IMR-90 (cell line): ENCODE results near the gene ADGRB3. TPM values are rescaled to one million over a fixed set of nuclear protein-coding genes. Genes with fewer than 3 reads are reported as not detected.

Experiments
- ATAC-seq: fragments of 200-7000 bp; cut with Tn5 transposase; 2 replicates; pipeline ENCODE4 v1.9.1; 2020; ENCODE audit warnings: low read depth, mild to moderate bottlenecking, moderate library complexity
- BruUV-seq: library from RNA; stranded (reverse); fragments of 400-500 nt; replicated peaks from 2 replicates; lab custom pipeline; 2021; lab: Mats Ljungman, UMichigan
- CTCF ChIA-PET: fragments of 300-600 bp; formaldehyde crosslinking; extraction: SDS; loops from one replicate; lab custom pipeline; 2021; ENCODE audit warnings: antibody characterized with exemption; lab: Yijun Ruan, JAX
- POLR2A ChIA-PET: fragments of 300-600 bp; sonication (Branson Sonifier 250); formaldehyde crosslinking; loops from one replicate; lab custom pipeline; 2022; ENCODE audit warnings: antibody characterized with exemption; ENCODE audit not compliant: unreplicated experiment; lab: Charles Lee
- DNase-seq: peaks from one replicate; pipeline ENCODE4 v3.0.0; 2013
- H2AFZ ChIP-seq: replicated peaks from 2 replicates; pipeline ENCODE3; 2013; ENCODE audit warnings: low read length, mild to moderate bottlenecking; ENCODE audit not compliant: poor library complexity
- H2AK5ac ChIP-seq: 2 replicates; pipeline ENCODE4 v1.6.1; 2013; ENCODE audit warnings: low read depth, low read length, inconsistent platforms
- H2AK9ac ChIP-seq: replicated peaks from 2 replicates; pipeline ENCODE3; 2013; ENCODE audit warnings: mild to moderate bottlenecking, low read depth, low read length, moderate library complexity; ENCODE audit not compliant: poor library complexity
- H2BK120ac ChIP-seq: 2 replicates; pipeline ENCODE4 v1.6.1; 2013; ENCODE audit warnings: low read depth, low read length, inconsistent platforms
- H2BK15ac ChIP-seq: 3 replicates; pipeline ENCODE4 v1.6.1; 2013; ENCODE audit warnings: low read depth, low read length, inconsistent platforms
- H2BK20ac ChIP-seq: 2 replicates; pipeline ENCODE4 v1.6.1; 2013; ENCODE audit warnings: low read depth, mild to moderate bottlenecking, inconsistent platforms, low read length, moderate library complexity
- H2BK5ac ChIP-seq: 2 replicates; pipeline ENCODE4 v1.6.1; 2013; ENCODE audit warnings: mild to moderate bottlenecking, low read depth, low read length, inconsistent platforms; ENCODE audit not compliant: poor library complexity, severe bottlenecking
- H3K14ac ChIP-seq: replicated peaks from 2 replicates; pipeline ENCODE4 v1.6.1; 2013; ENCODE audit warnings: low read depth, low read length, inconsistent platforms
- H3K18ac ChIP-seq: 2 replicates; pipeline ENCODE4 v1.6.1; 2013; ENCODE audit warnings: low read depth, low read length, control low read depth
- H3K23ac ChIP-seq: 2 replicates; pipeline ENCODE4 v1.6.1; 2013; ENCODE audit warnings: low read depth, low read length, inconsistent platforms
- H3K27ac ChIP-seq: 2 replicates; pipeline ENCODE4 v1.5.1; 2013; ENCODE audit warnings: mild to moderate bottlenecking, control low read depth, low read length; ENCODE audit not compliant: insufficient read depth
- H3K27me3 ChIP-seq: 2 replicates; pipeline ENCODE4 v1.6.1; 2013; ENCODE audit warnings: low read length; ENCODE audit not compliant: control insufficient read depth, insufficient read depth
- H3K36me3 ChIP-seq: 2 replicates; pipeline ENCODE4 v1.6.1; 2013; ENCODE audit warnings: low read length, mixed read lengths; ENCODE audit not compliant: control insufficient read depth, insufficient read depth
- H3K4ac ChIP-seq: 2 replicates; pipeline ENCODE4 v1.6.1; 2013; ENCODE audit warnings: low read depth, low read length, inconsistent platforms
- H3K4me1 ChIP-seq: 2 replicates; pipeline ENCODE4 v1.6.1; 2013; ENCODE audit warnings: low read length, mixed read lengths; ENCODE audit not compliant: control insufficient read depth, insufficient read depth
- H3K4me2 ChIP-seq: 2 replicates; pipeline ENCODE4 v1.6.1; 2013; ENCODE audit warnings: low read depth, mild to moderate bottlenecking, control low read depth, low read length, moderate library complexity
- H3K4me3 ChIP-seq: 2 replicates; pipeline ENCODE4 v1.5.1; 2013; ENCODE audit warnings: low read depth, mild to moderate bottlenecking, control low read depth, low read length, moderate library complexity; ENCODE audit not compliant: insufficient read depth
- H3K56ac ChIP-seq: 2 replicates; pipeline ENCODE4 v1.6.1; 2013; ENCODE audit warnings: low read length, inconsistent platforms; ENCODE audit not compliant: insufficient read depth; ENCODE audit errors: extremely low read depth
- H3K79me1 ChIP-seq, 2 experiments: 2 replicates each; pipeline ENCODE4 v1.6.1; 2013; ENCODE audit warnings: low read length in 2 of 2, inconsistent platforms in 1 of 2, low read depth in 1 of 2
- H3K9ac ChIP-seq: 2 replicates; pipeline ENCODE4 v1.6.1; 2013; ENCODE audit warnings: low read depth, low read length, control low read depth
- H3K9me1 ChIP-seq: 2 replicates; pipeline ENCODE4 v1.6.1; 2013; ENCODE audit warnings: low read length, inconsistent platforms; ENCODE audit not compliant: insufficient read depth
- H3K9me3 ChIP-seq: 2 replicates; pipeline ENCODE4 v1.6.1; 2013; ENCODE audit warnings: low read length; ENCODE audit not compliant: control insufficient read depth, insufficient read depth
- H4K20me1 ChIP-seq: 2 replicates; pipeline ENCODE4 v1.6.1; 2013; ENCODE audit warnings: low read length, inconsistent platforms; ENCODE audit not compliant: insufficient read depth
- H4K5ac ChIP-seq: 2 replicates; pipeline ENCODE4 v1.6.1; 2013; ENCODE audit warnings: mild to moderate bottlenecking, low read depth, low read length, control low read depth
- H4K8ac ChIP-seq, 2 experiments: 2 replicates each; pipeline ENCODE4 v1.6.1; 2013; ENCODE audit warnings: low read depth in 2 of 2, low read length in 2 of 2, control low read depth in 1 of 2, inconsistent platforms in 1 of 2
- H4K91ac ChIP-seq: 2 replicates; pipeline ENCODE4 v1.6.1; 2013; ENCODE audit warnings: low read depth, low read length, inconsistent platforms; ENCODE audit not compliant: insufficient read depth
- CEBPB ChIP-seq: IDR thresholded peaks from 2 replicates; pipeline ENCODE4 v1.6.1; 2012; ENCODE audit warnings: low read depth, low read length, improper control_type of control experiment
- CHD1 ChIP-seq: IDR thresholded peaks from 2 replicates; pipeline ENCODE4 v1.6.1; 2012; ENCODE audit warnings: low read depth, low read length, improper control_type of control experiment
- FOS ChIP-seq: fragments of 150-350 bp; IDR thresholded peaks from 2 replicates; pipeline ENCODE4 v1.6.1; 2016; ENCODE audit warnings: low read depth, low read length
- MXI1 ChIP-seq: IDR thresholded peaks from 2 replicates; pipeline ENCODE4 v1.6.1; 2012; ENCODE audit warnings: low read depth, mild to moderate bottlenecking, low read length, moderate library complexity, borderline replicate concordance
- RAD21 ChIP-seq: IDR thresholded peaks from 2 replicates; pipeline ENCODE4 v1.6.1; 2012; ENCODE audit warnings: low read length, improper control_type of control experiment
- RFX5 ChIP-seq: IDR thresholded peaks from 2 replicates; pipeline ENCODE4 v1.8.0; 2012; ENCODE audit warnings: low read depth, mild to moderate bottlenecking, low read length, moderate library complexity
- WGBS, 2 experiments: methylation state at CpG; one replicate each; pipeline versions ENCODE4 v1.1.5 to v1.1.7; 2013; ENCODE audit warnings: missing lambda C conversion rate in 2 of 2; ENCODE audit not compliant: insufficient read length in 1 of 2; ENCODE audit errors: extremely low coverage in 2 of 2; 5-methylcytosine and 5-hydroxymethylcytosine counted together
- dilution Hi-C: fragments of 300-500 bp; cut with HindIII; formaldehyde crosslinking; loops from one replicate; pipeline ENCODE4 v1.14.3; 2018; ENCODE audit warnings: low sequenced_read_pairs; ENCODE audit not compliant: unreplicated experiment
- in situ Hi-C: fragments of 300-500 bp; cut with MboI; formaldehyde crosslinking; loops from 3 replicates; pipeline ENCODE4 v1.14.3; 2019; ENCODE audit warnings: low sequenced_read_pairs, inconsistent platforms, mixed read lengths
- intact Hi-C: fragments of 100-400 bp; cut with micrococcal nuclease; formaldehyde crosslinking; loops from 2 replicates; pipeline ENCODE4 v1.10.0; 2022
- polyA plus RNA-seq, 3 experiments: library from polyadenylated mRNA; depleted of rRNA; stranded (reverse); fragments of >200 nt; gene quantifications; 2 replicates each; pipeline ENCODE4 v1.2.3, GENCODE V29; 2012; ENCODE audit warnings: low replicate concordance in 1 of 3
- total RNA-seq: library from RNA; depleted of rRNA; stranded (reverse); fragments of >200 nt; gene quantifications from 2 replicates; pipeline ENCODE4 v1.2.3, GENCODE V29; 2012
- TF ChIP-seq, protein P1 (sequence below): fragments of 150-350 bp; IDR thresholded peaks from 2 replicates; pipeline ENCODE4 v1.6.1; 2016; ENCODE audit warnings: low read depth, mild to moderate bottlenecking, low read length, moderate library complexity, borderline replicate concordance

The ADGRB3 gene
- total and polyA plus RNA-seq, 2 of the 4 experiments (the other 2 are of a cell fraction): not detected

DNA sequence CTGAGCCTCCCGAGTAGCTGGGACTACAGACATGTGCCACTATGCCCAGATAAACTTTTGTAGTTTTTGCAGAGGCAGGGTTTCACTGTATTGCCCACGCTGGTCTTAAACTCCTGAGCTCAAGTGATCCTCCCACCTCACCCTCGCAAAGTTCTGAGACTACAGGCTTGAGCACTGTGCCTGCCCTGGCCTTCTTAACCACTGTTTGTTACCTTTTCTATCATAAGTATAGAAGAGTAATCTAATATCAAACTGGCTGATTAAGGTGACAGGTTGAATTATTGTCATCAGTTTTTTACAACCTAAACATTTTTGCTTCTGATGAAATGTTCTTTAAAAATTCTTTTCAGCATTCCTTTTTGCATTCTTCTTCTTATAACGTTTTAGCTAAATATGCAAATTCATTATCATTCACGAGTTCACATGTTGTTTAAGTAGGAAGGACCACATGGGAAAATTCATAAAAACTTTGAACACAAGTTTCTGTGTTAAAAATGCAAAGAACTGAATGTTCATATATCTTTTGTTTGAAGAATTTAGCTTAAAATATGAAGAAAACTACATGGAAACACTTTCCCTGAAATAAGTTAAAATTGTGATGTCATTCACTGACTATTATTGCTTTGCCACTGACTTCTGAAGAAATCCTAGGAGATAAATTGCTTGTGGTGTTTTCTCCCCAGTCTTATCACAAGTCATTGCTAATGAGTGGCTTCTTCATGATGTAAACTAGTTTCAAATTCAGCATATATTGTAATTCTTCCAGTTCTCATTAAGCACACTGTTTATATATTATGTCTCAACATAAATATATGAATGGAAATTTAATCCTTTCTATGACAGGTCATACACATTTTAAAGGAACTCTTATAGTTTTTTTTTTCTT lies 106.7 kb downstream of the ADGRB3 start:
- CTCF ChIA-PET: no interaction called here
- no TSS peak for BruUV-seq

More for the DNA sequence above, 106.7 kb downstream of the ADGRB3 start:
- DNase-seq: no peak
- H3K27ac ChIP-seq: no peak overlapping the region
- no peak overlapping the region for H2BK20ac ChIP-seq
- no peak overlapping the region for H3K4me2 ChIP-seq
- H4K20me1 ChIP-seq: no peaks in the 10 kb centered on the region
- no peak overlapping the region for H2AK5ac ChIP-seq
- no peak overlapping the region for H3K4ac ChIP-seq
- H3K4me3 ChIP-seq: no peak overlapping the region
- dilution Hi-C loops: no loop called here
- no peaks in the 10 kb centered on the region for H3K36me3 ChIP-seq
- no peak overlapping the region for H3K56ac ChIP-seq
- WGBS, 2 experiments: no CpG with 5 or more reads among the region's 5 CpGs
- H4K5ac ChIP-seq: no peak overlapping the region
- no peak for ATAC-seq
- H2AFZ ChIP-seq: no peak overlapping the region
- H2AK9ac ChIP-seq: no peak overlapping the region
- TF ChIP-seq FOS (no peak), CEBPB (no peak), CHD1 (no peak), RFX5 (no peak), MXI1 (no peak), RAD21 (no peak)
- TF ChIP-seq, protein P1, sequence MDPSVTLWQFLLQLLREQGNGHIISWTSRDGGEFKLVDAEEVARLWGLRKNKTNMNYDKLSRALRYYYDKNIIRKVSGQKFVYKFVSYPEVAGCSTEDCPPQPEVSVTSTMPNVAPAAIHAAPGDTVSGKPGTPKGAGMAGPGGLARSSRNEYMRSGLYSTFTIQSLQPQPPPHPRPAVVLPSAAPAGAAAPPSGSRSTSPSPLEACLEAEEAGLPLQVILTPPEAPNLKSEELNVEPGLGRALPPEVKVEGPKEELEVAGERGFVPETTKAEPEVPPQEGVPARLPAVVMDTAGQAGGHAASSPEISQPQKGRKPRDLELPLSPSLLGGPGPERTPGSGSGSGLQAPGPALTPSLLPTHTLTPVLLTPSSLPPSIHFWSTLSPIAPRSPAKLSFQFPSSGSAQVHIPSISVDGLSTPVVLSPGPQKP: no peak
- H2BK120ac ChIP-seq: no peak overlapping the region
- intact Hi-C loops: no loop called here
- H3K79me1 ChIP-seq: no peaks in the 10 kb centered on the region
- no peaks in the 10 kb centered on the region for H3K27me3 ChIP-seq
- POLR2A ChIA-PET: no interaction called here
- H3K9ac ChIP-seq: no peak overlapping the region
- in situ Hi-C loops: no loop called here
- H3K9me1 ChIP-seq: no peaks in the 10 kb centered on the region
- no peak overlapping the region for H3K14ac ChIP-seq
- H4K91ac ChIP-seq: no peak overlapping the region
- no peak overlapping the region for H2BK15ac ChIP-seq
- no peak overlapping the region for H3K23ac ChIP-seq
- H2BK5ac ChIP-seq: no peak overlapping the region
- H3K4me1 ChIP-seq: no peaks in the 10 kb centered on the region
- no peaks in the 10 kb centered on the region for H3K9me3 ChIP-seq
- H3K18ac ChIP-seq: no peak overlapping the region
- no peak overlapping the region for H4K8ac ChIP-seq
